Measurements from ENCODE around the gene PPT2. TPM values are rescaled to one million over a fixed set of nuclear protein-coding genes. Genes with fewer than 3 reads are reported as not detected.

Gene PPT2
- total and polyA plus RNA-seq, 2 of the 8 experiments (the other 6 are each of a cell fraction or from before 2014, with no cell fraction given) = 24.1 to 39.5 TPM

- TF ChIP-seq NRF1 (IDR thresholded peaks at IDR 0.05; ENCODE audit: low read depth, low read length) (no peak), RXRA (IDR thresholded peaks at IDR 0.05; ENCODE audit: insufficient read depth, low read depth, low read length) (no peak), CHD2 (IDR thresholded peaks at IDR 0.05; ENCODE audit: low read length) (no peak), TBP (IDR thresholded peaks at IDR 0.05; ENCODE audit: low read depth, low read length) (peak; percentile 57; the same call in 1 of the 2 replicates), TAF1 (IDR thresholded peaks at IDR 0.05; ENCODE audit: low read depth, low read length) (peak; percentile 69; the same call in 1 of the 2 replicates), RAD21 (IDR thresholded peaks at IDR 0.05 in 1 of 2, conservative IDR thresholded peaks at IDR 0.05 in 1 of 2; ENCODE audit: low read depth in 2 of 2, low read length in 2 of 2) (no peak; a peak in 1 of 4 replicates)
These were observed 5.5 kb upstream of the PPT2 start (continued) for GRCh38 chr6:32148289-32149091.

Data from H1 (cell line).